Testis (tissue), 5 donors: Measurements from ENCODE around the gene PI4KB. TPM values are rescaled to one million over a fixed set of nuclear protein-coding genes. Genes with fewer than 3 reads are reported as not detected.

ENCODE experiments used
- DNase-seq: peaks from one replicate; pipeline ENCODE4 v3.0.0-alpha.2; 2019
- H3K27ac ChIP-seq, 2 donors: fragments of 200-600 bp; sonication (generic); one replicate each; pipeline ENCODE4 v1.5.1; 2019
- H3K27me3 ChIP-seq: fragments of 200-600 bp; sonication (generic); one replicate; pipeline ENCODE4 v1.5.1; 2019
- H3K36me3 ChIP-seq: fragments of 200-600 bp; sonication (generic); one replicate; pipeline ENCODE4 v1.5.1; 2017; ENCODE audit warnings: low read depth; ENCODE audit errors: missing control alignments
- H3K4me1 ChIP-seq: fragments of 200-600 bp; sonication (generic); one replicate; pipeline ENCODE4 v1.5.1; 2019
- H3K4me3 ChIP-seq, 2 donors: fragments of 200-600 bp; sonication (generic); one replicate each; pipeline ENCODE4 v1.5.1; 2017 to 2019
- H3K9me3 ChIP-seq: fragments of 200-600 bp; sonication (generic); one replicate; pipeline ENCODE4 v1.5.1; 2017
- CTCF ChIP-seq, 3 experiments: fragments of 450-650 bp in 2 of 3; fragments of 200-600 bp in 1 of 3; sonication (generic) in 1 of 3; IDR thresholded peaks; one replicate each; pipeline ENCODE4 v1.5.1; 2016 to 2019; ENCODE audit warnings: antibody characterized with exemption in 3 of 3, mild to moderate bottlenecking in 2 of 3, moderate library complexity in 1 of 3
- POLR2A ChIP-seq: fragments of 450-650 bp; IDR thresholded peaks from one replicate; pipeline ENCODE4 v1.6.1; 2017; ENCODE audit warnings: antibody characterized with exemption, mild to moderate bottlenecking, moderate library complexity
- WGBS, 2 donors: methylation state at CpG; one replicate each; pipeline ENCODE4 v1.1.5; 2018; 5-methylcytosine and 5-hydroxymethylcytosine counted together
- intact Hi-C: fragments of 100-400 bp; cut with DNase I; formaldehyde crosslinking; loops from one replicate; pipeline ENCODE4 v1.15.1; 2023; ENCODE audit warnings: low total_unique reads
- long read RNA-seq, 2 donors: transcript quantifications; one replicate each; lab custom pipeline, GENCODE V29; 2026
- polyA plus RNA-seq: library from polyadenylated mRNA; stranded (reverse); fragments of 350-450 nt; fragmentation: Illumina TruSeq; extraction: RNeasy Lipid Tissue Mini Kit (QIAGEN cat#74804); gene quantifications from one replicate; pipeline ENCODE4 v1.2.3, GENCODE V29; 2014; ENCODE audit warnings: low read depth, low replicate concordance; ENCODE audit not compliant: insufficient read depth
- total RNA-seq, 2 donors: library from RNA; depleted of rRNA; stranded (reverse); fragments of >200 nt; gene quantifications; one replicate each; pipeline ENCODE4 v1.2.3, GENCODE V29; 2016

Gene PI4KB
- 100 to 1,000 TPM in 1 of 2 donors, 10 to 100 TPM in 1; 87.9 to 103 TPM for total RNA-seq
- polyA plus RNA-seq, result 86.8 TPM
- long read RNA-seq, donor 1, transcript PI4KB-203 (11 exons, 3,934 nt), result major isoform, 5 of 38 reads
- long read RNA-seq, donor 1, partial matches to known transcripts, result 24 of 38 reads
- long read RNA-seq, donor 1, other reads (novel, unspliced or antisense), result 0 of 38 reads
- long read RNA-seq, donor 2, partial matches to known transcripts, result 5 of 7 reads
- long read RNA-seq, donor 2, other reads (novel, unspliced or antisense), result 0 of 7 reads

GRCh38 chr1:151327223-151327902, at the start of gene PI4KB:
PI4KB (minus strand) TSS chr1:151327416; CDS start chr1:151316481, 10,935 bp downstream.
- TF ChIP-seq CTCF (IDR thresholded peaks at IDR 0.05) (no peak), POLR2A (no peak)
- Histone ChIP-seq H3K9me3 (no peaks in the 10 kb centered on the region), H3K27ac (peak within 1 kb of the TSS; percentile 83 to 95), H3K4me3 (peak within 1 kb of the TSS; percentile 80 to 94), H3K4me1 (peaks cover 18% of the 10 kb centered on the region), H3K36me3 (no peaks in the 10 kb centered on the region), H3K27me3 (no peaks in the 10 kb centered on the region)
- intact Hi-C loops, result no loop called here
- DNase-seq, result peak; percentile 97
- 1% methylated on average over 33 to 40 of the region's 40 CpGs for WGBS, 2 donors

GRCh38 chr1:151373196-151373595, 46.0 kb upstream of the PI4KB start:
- peaks cover 8% of the 10 kb centered on the region for H3K4me1 ChIP-seq
- H3K27me3 ChIP-seq, result no peaks in the 10 kb centered on the region
- no peak overlapping the region for H3K4me3 ChIP-seq
- H3K36me3 ChIP-seq, result no peaks in the 10 kb centered on the region
- H3K27ac ChIP-seq, result no peak overlapping the region
- WGBS, 2 donors, result 93 to 95% methylated on average over 14 of the region's 14 CpGs
- TF ChIP-seq POLR2A, result no peak
- TF ChIP-seq CTCF (IDR thresholded peaks at IDR 0.05), result no peak
- DNase-seq, result no peak
- intact Hi-C loops, result no loop called here
- no peaks in the 10 kb centered on the region for H3K9me3 ChIP-seq

- peak; percentile 84 for DNase-seq
- peak within 1 kb of the TSS; percentile 34 to 61 for H3K27ac ChIP-seq
- H3K4me3 ChIP-seq, result peak within 1 kb of the TSS; percentile 6 to 26
- intact Hi-C loops, result no loop called here
- H3K27me3 ChIP-seq, result no peaks in the 10 kb centered on the region
- no peaks in the 10 kb centered on the region for H3K36me3 ChIP-seq
- peaks cover 16% of the 10 kb centered on the region for H3K4me1 ChIP-seq
- WGBS, 2 donors, result 36 to 65% methylated on average over 10 to 11 of the region's 11 CpGs
- H3K9me3 ChIP-seq, result no peaks in the 10 kb centered on the region
- TF ChIP-seq CTCF (IDR thresholded peaks at IDR 0.05), result no peak
- no peak for TF ChIP-seq POLR2A
These were observed 45.1 kb upstream of the PI4KB start, which contains the start of gene SELENBP1 for GRCh38 chr1:151372058-151372934. SELENBP1 (minus strand) TSS chr1:151372705; CDS start chr1:151372641, 64 bp downstream.

- Histone ChIP-seq H3K27ac (peak overlapping the region in 1 of 2 donors; percentile 34), H3K9me3 (no peaks in the 10 kb centered on the region), H3K27me3 (no peaks in the 10 kb centered on the region), H3K36me3 (no peaks in the 10 kb centered on the region), H3K4me3 (peak overlapping the region in 1 of 2 donors; percentile 26), H3K4me1 (peaks cover 16% of the 10 kb centered on the region)
- 41 to 49% methylated on average over 8 to 9 of the region's 9 CpGs for WGBS, 2 donors
- intact Hi-C loops, result no loop called here
- TF ChIP-seq POLR2A, result no peak
- no peak for TF ChIP-seq CTCF (IDR thresholded peaks at IDR 0.05)
- peak; percentile 69 for DNase-seq
These were observed 44.3 kb upstream of the PI4KB start for GRCh38 chr1:151371370-151372057.
